HG03103 (cell line): ENCODE data around the gene ROBO2.

Source experiments
- ATAC-seq: cut with Tn5 transposase; IDR thresholded peaks from one replicate; pipeline ENCODE4 v1.9.1; 2021; ENCODE audit warnings: low read depth; ENCODE audit not compliant: unreplicated experiment

Gene ROBO2

DNA sequence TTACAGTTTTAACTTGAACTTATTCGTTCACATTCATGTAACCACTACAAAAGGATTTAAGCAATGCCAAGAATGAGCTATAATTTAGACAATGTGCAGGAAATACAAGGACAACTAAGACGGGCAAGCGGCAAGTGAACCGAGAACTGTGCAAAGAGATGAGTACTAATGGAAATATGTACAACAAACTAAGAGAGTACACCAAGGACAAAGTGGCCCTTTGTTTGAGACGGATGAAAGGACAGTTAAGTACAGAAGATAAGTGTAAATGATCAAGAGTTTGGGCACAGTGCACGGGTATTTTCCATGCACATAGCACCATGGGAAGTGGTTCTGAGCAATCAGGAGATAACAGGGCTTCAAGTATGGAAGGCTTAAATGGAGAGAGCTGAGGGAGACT, 281.7 kb downstream of the ROBO2 start:
- no peak for ATAC-seq

DNA sequence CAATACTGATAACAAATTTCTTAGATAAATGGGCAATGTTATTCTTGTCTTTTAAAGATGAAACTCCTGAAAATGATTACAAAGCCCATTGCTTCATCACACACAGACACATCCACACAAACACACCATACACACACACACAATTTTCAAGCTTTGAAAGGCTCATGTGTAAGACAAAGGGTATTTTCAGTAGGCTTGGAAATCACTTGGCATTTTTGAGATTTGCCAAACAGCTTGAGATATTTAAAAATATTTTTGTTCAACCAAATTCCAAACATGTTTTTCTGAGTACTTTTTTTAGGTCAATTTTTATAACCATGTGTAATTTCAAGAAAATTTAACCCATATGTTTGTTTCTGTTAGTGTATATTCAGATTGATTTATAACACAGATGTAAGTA, 283.7 kb downstream of the ROBO2 start:
- ATAC-seq, result no peak

DNA sequence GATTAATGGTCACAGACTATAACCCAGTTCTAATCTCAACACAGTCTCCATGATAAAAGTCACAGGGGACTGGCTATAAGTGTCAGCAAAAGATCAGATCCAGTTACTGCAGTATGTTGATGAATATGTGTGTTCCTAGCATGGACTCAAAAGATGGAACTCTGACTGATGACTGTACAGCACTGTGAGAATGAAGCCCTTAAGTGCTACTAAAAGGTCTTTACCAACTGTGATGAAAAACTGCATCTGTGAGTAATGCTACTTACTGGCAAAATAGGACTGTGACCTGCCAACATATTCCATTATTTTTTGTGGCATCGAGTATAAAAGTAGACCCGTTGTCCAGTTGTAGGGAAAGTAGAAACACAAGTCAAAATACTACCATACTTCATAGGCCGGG, 284.2 kb downstream of the ROBO2 start:
- ATAC-seq, result no peak

DNA sequence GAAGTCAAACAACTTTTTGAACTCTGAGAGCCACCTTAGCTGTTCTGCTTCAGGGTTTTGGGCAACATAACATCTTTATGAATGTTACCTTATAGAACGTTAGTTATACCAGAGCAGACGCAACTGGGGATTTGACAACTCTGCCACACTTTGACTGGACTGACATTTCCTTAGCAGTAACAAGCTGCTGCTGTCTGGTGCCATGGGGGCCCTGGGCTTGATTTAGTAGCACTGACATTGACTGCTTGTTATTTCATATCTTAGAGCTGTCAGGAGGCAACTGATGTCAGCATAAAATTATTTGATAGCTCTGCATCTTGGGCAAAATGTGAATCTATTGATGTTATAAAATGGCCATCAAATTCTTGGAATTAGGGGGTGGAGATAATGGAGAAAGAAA, 285.4 kb downstream of the ROBO2 start:
- no peak for ATAC-seq

DNA sequence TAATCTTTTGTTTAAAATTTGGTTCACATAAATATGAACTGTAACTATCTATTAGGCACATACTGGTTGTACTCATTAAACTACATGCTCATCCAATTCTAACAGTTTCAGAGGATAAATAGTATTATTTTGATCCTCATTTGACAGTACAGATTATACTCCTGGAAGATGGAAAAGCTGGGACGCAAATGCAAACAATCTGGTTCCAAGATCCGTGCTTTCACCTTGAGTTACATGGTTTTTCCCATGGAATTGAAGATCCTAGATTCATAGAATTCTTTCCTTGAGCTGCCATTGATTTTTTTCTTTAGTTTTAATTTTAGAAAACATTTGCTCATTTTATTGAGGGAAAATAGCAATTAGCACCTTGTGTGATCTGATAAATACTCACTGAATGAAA, 285.8 kb downstream of the ROBO2 start:
- ATAC-seq, result no peak

DNA sequence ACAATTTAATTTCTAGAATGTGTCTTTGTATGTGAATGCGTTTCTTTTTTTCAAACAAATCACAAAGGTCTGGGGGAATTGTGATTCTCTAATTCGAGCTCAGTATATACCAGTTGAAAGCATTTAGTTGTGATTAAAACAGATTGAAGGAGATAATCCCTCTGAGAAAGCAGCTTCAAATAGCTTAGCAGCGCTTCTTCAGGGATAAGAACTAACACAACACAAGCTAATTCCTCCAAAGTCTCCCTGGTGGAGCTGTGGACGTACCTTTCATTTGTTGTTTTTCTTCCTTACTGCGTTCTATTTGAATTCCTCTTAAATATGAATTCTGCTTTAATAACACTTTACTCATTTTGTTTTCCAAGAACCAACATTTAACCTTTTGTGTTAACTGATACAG, 286.7 kb downstream of the ROBO2 start:
- no peak for ATAC-seq

DNA sequence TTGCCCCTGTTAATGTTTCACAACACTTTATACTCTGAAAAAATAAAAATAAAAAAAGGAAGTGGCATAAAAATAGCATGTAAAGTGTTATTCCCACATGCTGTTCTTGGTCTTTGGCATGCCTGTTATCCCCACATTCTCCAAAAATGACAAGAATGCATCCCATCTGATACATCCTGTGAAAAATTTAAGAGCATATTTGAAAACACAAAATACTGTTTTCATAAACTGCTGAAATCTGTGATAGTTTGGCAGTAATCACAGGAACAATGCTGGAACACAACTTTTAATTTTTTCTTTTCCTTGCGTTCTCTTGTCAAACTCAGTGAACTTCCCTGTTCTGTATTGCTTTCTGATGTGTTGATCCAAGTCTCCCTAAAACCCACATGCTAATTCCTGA, 288.8 kb downstream of the ROBO2 start:
- ATAC-seq, result no peak

DNA sequence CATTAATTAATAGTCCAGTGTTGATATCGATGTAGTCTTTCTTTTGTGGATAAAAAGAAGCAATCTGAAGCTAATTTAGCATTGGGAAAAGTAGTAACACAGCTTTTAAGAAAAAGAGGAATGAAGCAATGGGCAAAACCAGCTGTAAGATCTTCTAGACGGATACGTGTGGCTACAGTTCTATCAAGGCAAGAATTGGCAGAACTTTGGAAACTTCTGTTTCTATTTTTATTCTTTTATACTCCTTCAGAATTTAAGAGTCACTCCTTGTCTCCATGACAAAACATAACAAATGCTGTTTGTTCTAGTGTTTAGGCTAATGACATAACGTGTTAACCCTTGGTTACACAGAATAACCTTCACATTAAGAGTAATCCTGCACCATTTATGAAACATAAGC, 289.2 kb downstream of the ROBO2 start:
- ATAC-seq, result no peak

DNA sequence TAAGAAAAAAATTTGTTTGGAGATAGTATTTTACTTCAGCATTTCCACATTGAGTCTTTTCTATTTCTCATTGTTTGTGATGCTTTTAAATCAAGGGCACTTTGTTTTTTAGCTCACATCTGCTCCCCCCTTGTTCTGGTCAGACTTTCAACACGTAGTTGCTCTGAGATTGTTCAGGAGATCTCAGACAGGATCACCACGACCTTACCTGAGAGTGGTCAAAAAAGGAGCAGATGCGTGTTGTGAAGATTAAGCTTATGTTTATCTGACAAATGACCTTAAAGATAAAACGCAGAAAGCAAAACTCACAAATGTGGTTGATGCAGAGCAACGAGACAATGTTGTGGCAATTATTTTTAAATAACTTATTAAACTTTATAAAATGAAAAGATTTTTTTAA, 298.3 kb downstream of the ROBO2 start:
- no peak for ATAC-seq

DNA sequence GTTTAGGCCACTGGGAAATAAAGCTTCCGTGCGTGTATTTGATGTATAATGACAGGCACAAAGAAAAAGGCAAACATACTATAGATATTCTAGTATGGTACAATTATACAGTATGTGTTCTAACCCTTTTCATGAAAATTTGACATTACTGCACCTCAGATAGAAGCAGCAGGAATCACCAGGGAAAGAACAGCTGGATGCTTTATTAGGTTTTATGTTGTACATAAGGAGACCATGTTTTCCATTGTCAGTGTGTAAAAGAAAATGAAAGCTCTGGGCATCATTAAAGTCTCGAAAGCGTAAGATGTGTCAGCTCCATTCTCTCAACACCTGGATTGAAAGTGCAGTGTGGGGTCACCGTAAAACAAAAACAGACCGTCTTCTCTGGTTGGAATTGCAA, 302.1 kb downstream of the ROBO2 start:
- no peak for ATAC-seq

DNA sequence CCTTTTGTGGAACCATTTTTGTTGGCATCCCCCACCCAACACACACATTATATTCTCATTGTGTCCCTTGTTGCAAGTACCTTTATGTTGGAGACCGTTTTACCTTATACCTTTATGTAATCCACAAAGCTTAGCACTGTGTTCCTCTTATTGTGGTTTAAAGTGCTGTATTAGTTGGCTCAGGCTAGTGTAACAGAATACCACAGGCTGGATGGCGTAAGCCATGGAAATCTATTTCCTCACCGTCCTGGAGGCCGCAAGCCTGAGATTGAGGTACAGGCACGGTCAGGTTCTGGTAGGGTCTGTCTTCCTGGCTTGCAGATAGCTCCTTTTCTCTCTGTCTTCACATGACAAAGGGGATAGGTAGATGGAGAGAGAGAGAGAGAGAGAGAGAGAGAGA, 302.8 kb downstream of the ROBO2 start:
- ATAC-seq, result no peak

DNA sequence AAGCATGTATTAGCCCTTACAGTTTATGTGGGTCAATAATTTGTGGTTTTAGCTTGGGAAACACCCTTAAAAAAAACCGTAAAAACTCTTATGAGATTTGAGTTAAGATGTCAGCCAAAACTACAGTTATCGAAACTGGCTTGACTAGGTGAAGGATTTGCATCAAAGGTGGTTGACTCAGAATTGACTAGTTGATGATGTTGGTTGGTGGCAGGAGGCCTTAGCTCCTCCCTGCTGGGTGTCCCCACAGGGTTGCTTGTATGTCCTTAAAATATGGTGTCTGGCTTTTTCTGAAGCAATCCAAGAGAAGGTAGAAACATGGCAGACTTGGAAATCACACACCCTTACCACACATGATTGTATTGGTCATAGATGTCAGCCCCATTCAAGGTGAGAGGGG, 305.1 kb downstream of the ROBO2 start:
- ATAC-seq, result no peak

DNA sequence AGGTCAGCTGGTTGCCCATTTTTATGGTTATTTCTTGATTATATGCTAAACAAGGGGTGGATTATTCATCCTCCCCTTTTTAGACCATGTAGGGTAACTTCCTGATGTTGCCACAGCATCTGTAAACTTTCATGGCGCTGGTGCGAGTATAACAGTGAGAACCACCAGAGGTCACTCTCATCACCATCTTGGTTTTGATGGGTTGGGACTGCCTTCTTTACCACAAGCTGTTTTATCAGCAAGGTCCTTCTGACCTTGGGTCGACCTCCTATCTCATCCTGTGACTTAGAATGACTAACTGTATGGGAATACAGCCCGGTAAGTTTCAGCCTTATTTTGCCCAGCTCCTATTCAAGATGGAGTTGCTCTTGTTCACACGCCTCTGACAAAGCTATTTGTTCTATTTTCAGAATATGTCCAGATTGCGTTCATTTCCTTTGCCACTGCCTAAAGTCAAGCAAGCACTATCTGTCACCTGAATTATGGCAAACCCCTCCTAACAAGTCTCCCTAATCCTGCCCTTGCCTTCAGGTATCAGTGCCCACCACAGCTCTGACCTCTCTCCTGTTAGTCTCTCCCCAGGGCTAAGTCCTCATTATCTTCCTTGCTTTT, 308.5 kb downstream of the ROBO2 start:
- ATAC-seq, result no peak

DNA sequence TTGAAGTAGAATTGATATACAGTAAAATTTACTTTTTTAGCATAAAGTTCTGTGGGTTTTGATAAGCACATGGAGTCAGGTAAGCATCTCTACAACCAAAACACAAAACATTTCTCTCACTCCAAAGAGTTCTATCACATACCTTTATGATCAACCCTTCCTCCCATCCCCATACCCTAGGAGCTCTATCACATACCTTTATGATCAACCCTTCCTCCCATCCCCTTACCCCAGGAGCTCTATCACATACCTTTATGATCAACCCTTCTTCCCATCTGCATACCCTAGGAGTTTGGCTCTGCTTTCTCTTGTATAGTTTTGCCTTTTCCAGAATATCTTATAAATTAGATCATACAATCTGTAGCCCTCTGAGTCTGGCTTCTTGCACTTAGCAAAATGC, 315.1 kb downstream of the ROBO2 start:
- ATAC-seq, result no peak

DNA sequence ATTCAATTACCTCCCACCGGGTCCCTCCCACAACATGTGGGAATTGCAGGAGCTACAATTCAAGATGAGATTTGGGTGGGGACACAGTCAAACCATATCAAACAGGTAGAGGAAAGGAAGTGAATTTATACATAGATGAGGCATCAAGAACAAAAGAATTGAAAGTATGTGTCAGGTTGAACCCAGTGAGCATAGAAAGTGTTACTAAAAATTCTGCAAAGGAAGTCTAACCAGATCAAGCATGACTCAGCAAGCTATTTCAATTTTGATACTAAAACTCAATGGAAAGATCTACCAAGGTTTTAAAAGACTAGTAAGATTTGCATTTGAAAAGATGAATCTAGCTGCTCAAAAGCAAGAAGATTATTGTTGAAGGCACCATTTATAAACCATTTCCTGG, 323.0 kb downstream of the ROBO2 start:
- ATAC-seq, result no peak

DNA sequence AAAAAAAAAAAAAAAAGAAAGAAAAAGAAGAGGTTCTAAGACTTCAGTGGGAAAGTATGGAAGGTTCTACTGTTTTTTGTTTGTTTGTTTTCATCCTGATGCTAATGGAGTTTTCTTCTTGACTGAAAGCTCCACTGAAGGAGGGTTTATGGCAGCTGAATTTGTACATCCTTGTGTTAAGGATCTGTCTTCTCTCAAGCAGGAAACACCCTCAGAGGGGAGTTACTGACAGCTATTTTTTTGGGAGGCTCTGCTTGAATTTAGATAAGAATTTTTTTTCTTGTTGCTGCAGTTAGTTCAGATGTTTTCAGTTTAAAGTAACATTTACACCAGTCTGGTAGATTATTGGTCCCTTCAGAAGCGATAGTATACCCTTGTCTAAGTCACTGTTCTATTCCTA, 325.3 kb downstream of the ROBO2 start:
- ATAC-seq, result no peak

DNA sequence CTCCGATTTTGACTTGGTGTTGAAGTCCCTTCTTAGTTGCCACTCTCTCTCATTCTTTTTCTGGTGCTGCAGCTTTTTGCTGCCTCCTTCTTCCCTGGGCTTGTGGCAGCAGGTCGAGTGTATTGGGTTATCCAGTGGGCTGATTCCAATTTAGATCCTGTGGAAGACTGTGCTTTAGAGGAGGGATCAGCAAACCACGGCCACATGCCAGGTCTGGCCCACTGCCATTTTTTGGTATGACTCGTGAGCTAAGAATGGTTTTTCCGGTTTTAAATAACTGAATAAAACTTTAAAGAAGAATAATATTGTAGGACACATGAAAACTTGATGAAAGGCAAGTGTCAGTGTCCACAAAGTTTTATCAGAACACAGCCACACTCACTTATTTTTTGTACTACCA, 330.5 kb downstream of the ROBO2 start:
- ATAC-seq, result no peak

DNA sequence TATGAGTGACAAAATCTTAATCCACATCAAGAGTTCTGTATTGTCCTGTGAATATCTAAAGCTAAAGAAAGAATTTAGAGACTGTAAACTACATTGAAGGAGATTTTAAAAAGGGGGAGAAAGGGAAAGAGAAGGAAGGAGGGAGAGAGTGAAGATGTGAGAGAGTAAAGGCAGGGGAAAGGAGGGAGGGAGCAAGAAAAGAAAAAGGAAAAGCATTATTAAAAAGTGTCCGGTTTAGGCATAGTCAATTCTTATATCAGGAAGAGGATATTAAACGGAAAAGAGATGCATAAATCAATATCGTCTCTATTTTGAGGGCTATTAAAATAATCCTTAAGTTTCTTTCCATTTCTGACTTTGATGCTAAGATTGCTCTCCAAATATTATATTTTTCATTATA, 332.1 kb downstream of the ROBO2 start:
- ATAC-seq, result no peak

DNA sequence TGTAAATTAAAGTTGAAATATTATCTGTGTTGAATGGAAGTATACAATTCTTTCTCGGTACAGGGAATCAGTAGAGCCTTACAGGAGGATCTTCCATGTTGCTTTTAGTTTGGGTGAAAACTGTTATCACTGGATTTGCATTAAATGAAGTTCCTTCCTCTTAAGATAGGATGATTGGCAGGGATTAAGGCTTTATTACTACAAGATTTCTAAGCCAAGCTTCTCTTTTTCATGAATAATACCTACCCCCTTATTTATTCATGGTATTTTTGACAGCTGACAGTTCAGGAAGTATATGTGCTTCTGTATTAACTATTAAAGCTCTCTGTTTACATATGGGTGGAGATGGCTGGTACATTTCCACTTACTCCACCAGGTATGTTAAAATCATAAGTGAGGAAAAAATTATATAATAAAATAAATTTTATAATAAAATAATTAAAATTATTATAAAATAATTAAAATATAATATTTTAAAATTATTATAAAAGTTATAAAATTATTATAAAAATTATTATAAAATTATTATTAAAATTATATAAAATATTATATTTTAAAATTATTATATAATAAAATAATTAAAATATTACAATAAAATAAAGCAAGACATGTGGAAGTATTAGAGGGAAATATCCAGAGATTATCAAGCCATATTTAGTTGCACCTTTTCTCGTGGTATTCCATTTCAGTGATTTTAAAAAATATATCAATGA, 332.9 kb downstream of the ROBO2 start:
- no peak for ATAC-seq

DNA sequence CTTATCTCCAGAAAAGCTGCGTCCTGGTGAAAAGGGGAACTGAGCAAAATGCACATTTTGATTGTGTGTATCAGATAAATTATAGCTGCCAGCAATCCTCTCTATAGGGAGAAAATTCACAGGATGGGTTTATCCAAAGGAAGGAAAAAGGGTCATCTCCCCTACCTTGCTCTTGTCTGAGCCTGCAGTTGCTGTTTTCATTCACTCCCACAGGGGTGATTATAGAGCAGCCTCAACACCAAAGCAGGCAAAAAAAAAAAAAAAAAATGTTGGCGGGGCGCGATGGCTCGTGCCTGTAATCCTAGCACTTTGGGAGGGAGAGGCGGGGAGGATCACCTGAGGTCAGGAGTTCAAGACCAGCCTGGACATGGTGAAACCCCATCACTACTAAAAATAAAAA, 333.7 kb downstream of the ROBO2 start:
- no peak for ATAC-seq

DNA sequence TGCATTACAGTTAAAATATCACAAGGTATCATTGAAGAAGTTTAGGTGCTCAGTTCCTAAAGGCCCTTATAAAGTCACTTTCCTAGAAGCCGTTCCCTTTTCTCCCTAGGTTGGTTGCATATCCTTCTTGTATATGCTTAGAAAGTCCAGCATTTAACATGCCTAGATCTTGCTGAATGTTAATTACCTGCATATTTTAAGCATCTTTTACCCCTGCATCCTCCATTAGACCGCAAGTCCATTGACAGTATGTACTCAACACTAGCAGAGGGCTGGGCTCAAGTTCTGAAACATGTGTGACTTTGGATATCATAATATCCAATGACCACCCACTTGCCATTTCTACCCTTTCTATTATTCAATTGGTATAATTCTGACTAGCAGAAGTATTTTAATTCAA, 336.6 kb downstream of the ROBO2 start:
- ATAC-seq, result no peak

DNA sequence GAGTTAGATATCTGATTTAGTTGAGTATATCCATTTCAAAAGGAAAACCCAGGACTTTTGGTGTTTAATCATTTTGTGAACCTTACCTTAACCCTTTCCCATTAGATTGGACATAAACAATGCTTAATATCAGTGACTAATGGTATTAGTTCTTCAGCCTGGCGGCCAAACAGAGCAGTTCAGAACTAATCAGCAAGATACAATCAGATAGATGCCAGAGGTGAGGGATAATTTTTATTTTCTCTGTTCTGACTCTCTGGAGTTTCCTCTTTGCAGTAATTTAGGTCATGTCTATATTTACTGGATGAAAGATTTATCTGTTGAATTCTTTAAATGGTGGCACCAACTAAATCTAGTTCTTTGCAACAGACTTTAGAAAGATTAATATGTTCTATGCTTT, 337.8 kb downstream of the ROBO2 start:
- no peak for ATAC-seq

DNA sequence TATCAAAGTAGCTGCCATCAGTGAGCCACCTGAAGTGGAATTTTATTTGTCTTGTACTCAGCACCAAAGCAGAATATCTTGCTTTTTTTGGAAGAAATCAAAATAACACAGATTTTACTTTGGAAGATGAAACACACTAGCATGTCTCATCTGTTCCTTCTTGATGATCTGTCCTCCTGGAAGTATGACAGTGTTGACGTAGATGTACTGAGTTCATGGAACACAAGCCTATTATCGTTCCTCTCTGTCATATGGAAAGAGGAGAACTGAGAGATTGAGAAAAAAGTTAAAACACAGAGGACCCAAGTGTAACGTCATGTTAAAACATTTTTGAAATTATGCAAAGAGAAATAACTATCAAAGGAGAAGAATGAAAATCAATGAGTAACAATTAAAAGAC, 340.2 kb downstream of the ROBO2 start:
- no peak for ATAC-seq
